ENCODE measurements around the gene TLX2. TPM values are rescaled to one million over a fixed set of nuclear protein-coding genes. Genes with fewer than 3 reads are reported as not detected.

The TLX2 gene
- total RNA-seq, 3 donors from 2014 or later (not counting 1 experiment from before 2014, with no cell fraction given) = 0.23 to 0.45 TPM; not detected in 1

GRCh38 chr2:74499940-74500577, 14.2 kb upstream of the TLX2 start:
- intact Hi-C loops (cut with micrococcal nuclease) = no loop called here
- no peak overlapping the region for H3K4me3 ChIP-seq (ENCODE audit: low read length)
- no peaks in the 10 kb centered on the region for H3K36me3 Mint-ChIP-seq
- H3K27ac Mint-ChIP-seq = no peak overlapping the region
- 62% methylated on average over 15 of the region's 15 CpGs for WGBS (ENCODE audit: insufficient coverage)
- H3K9me3 ChIP-seq (ENCODE audit: control insufficient read depth, insufficient read depth, low read length) = no peaks in the 10 kb centered on the region
- H3K27ac ChIP-seq (ENCODE audit: low read length) = no peak overlapping the region
- peaks cover 36 to 65% of the 10 kb centered on the region in 2 donors for H3K4me1 Mint-ChIP-seq
- peaks cover 0 to 8% of the 10 kb centered on the region in 2 donors for H3K27me3 Mint-ChIP-seq (ENCODE audit: low read depth in 2 of 2)
- H3K4me3 Mint-ChIP-seq = peak overlapping the region; percentile 56
- H3K36me3 ChIP-seq (ENCODE audit: control insufficient read depth, insufficient read depth, low read length) = no peaks in the 10 kb centered on the region
- H3K9me3 Mint-ChIP-seq = no peaks in the 10 kb centered on the region
- H3K4me1 ChIP-seq (ENCODE audit: control insufficient read depth, insufficient read depth, low read length) = peaks cover 56% of the 10 kb centered on the region
- DNase-seq = no peak
- TF ChIP-seq, protein P1, sequence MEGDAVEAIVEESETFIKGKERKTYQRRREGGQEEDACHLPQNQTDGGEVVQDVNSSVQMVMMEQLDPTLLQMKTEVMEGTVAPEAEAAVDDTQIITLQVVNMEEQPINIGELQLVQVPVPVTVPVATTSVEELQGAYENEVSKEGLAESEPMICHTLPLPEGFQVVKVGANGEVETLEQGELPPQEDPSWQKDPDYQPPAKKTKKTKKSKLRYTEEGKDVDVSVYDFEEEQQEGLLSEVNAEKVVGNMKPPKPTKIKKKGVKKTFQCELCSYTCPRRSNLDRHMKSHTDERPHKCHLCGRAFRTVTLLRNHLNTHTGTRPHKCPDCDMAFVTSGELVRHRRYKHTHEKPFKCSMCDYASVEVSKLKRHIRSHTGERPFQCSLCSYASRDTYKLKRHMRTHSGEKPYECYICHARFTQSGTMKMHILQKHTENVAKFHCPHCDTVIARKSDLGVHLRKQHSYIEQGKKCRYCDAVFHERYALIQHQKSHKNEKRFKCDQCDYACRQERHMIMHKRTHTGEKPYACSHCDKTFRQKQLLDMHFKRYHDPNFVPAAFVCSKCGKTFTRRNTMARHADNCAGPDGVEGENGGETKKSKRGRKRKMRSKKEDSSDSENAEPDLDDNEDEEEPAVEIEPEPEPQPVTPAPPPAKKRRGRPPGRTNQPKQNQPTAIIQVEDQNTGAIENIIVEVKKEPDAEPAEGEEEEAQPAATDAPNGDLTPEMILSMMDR (IDR thresholded peaks at IDR 0.05) = no peak
- no peak for ATAC-seq
- peaks cover 5% of the 10 kb centered on the region for H3K27me3 ChIP-seq (ENCODE audit: control insufficient read depth, insufficient read depth, low read length)

DNA sequence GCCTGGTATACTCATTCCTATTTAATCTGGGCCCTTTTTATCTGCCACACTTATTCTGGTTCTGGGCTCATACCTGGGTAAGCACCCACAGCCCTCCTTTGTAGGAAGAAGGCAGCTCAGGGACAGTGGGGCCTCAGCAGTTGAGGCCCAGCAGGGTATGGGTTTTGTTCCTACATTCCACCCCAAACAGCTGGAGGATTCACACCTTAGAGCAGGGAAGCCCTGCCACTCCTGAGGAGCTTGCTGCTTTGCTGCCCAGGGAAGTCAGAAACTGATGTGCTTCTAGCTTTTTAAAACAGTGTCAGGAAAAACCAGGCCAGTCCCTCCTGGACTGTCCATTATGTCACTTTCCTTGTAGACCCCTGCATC, 13.7 kb upstream of the TLX2 start:
- intact Hi-C loops (cut with micrococcal nuclease) = no loop called here
- no peak for DNase-seq
- no peaks in the 10 kb centered on the region for H3K9me3 ChIP-seq (ENCODE audit: control insufficient read depth, insufficient read depth, low read length)
- H3K4me3 ChIP-seq (ENCODE audit: low read length) = no peak overlapping the region
- no peak overlapping the region for H3K27ac Mint-ChIP-seq
- no peak for ATAC-seq
- no peaks in the 10 kb centered on the region for H3K9me3 Mint-ChIP-seq
- TF ChIP-seq, protein P1 (IDR thresholded peaks at IDR 0.05) = no peak
- H3K27me3 ChIP-seq (ENCODE audit: control insufficient read depth, insufficient read depth, low read length) = peaks cover 5% of the 10 kb centered on the region
- H3K36me3 Mint-ChIP-seq = no peaks in the 10 kb centered on the region
- peaks cover 3% of the 10 kb centered on the region for H3K36me3 ChIP-seq (ENCODE audit: control insufficient read depth, insufficient read depth, low read length)
- H3K4me3 Mint-ChIP-seq = peak overlapping the region; percentile 13
- H3K27me3 Mint-ChIP-seq (ENCODE audit: low read depth in 2 of 2) = peaks cover 0 to 8% of the 10 kb centered on the region in 2 donors
- H3K4me1 ChIP-seq (ENCODE audit: control insufficient read depth, insufficient read depth, low read length) = peaks cover 59% of the 10 kb centered on the region
- H3K4me1 Mint-ChIP-seq = peaks cover 38 to 70% of the 10 kb centered on the region in 2 donors
- no peak overlapping the region for H3K27ac ChIP-seq (ENCODE audit: low read length)

GRCh38 chr2:74501335-74502071, 12.7 kb upstream of the TLX2 start:
- H3K27me3 ChIP-seq (ENCODE audit: control insufficient read depth, insufficient read depth, low read length) = peaks cover 5% of the 10 kb centered on the region
- Mint-ChIP-seq H3K4me3 (peak overlapping the region; percentile 88), H3K27ac (peak overlapping the region; percentile 46 to 90), H3K4me1 (peaks cover 39 to 75% of the 10 kb centered on the region in 2 donors), H3K9me3 (no peaks in the 10 kb centered on the region), H3K36me3 (no peaks in the 10 kb centered on the region), H3K27me3 (ENCODE audit: low read depth in 2 of 2) (peaks cover 0 to 8% of the 10 kb centered on the region in 2 donors)
- WGBS (ENCODE audit: insufficient coverage) = 83% methylated on average over 17 of the region's 18 CpGs
- intact Hi-C loops (cut with micrococcal nuclease) = no loop called here
- peaks cover 7% of the 10 kb centered on the region for H3K36me3 ChIP-seq (ENCODE audit: control insufficient read depth, insufficient read depth, low read length)
- no peak for DNase-seq
- H3K27ac ChIP-seq (ENCODE audit: low read length) = no peak overlapping the region
- no peak overlapping the region for H3K4me3 ChIP-seq (ENCODE audit: low read length)
- no peak for ATAC-seq
- H3K4me1 ChIP-seq (ENCODE audit: control insufficient read depth, insufficient read depth, low read length) = peaks cover 68% of the 10 kb centered on the region
- TF ChIP-seq, protein P1 (IDR thresholded peaks at IDR 0.05) = no peak
- H3K9me3 ChIP-seq (ENCODE audit: control insufficient read depth, insufficient read depth, low read length) = no peaks in the 10 kb centered on the region
